ENCODE data around the gene GBA2.

GBA2 gene

DNA sequence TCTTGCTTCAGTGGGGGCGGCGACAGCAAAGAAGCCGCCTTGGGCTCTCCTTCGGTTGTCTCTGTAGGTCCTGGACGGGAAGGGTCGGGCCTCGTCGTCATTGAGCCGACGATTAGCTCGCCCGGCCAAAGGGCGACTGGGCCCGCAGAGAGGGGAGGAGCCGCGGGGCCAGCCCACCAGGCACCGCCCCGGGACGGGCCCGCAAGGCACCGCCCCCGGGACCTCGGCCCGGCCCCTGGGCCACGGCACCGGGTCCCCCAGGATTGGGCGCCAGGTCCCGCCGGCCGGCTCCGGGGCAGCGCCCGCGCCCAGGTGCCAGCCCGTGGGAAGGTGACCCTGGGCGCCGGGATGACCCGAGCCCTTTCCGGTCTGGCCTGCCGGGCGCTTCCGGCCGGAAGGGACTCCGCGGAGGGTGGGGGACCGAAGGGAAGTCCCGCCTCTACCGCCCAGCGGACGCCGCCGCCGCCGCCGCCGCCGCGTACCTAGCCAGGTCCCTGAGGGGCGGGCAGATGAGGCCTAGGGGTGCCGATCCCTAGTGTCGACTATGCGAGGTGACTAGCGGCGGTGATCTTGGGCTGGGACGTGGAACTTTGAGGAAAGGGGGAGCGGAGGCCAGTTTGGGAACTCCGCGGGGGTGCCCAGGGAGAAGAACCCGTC lies at the start of gene GBA2, which contains the start of gene RGP1:
Gene GBA2, minus strand, starts transcription at position 371 of the 657 bp plus-strand sequence. CDS start 524 bp downstream, outside the sequence.
Gene RGP1, plus strand, starts transcription at position 430 of the 657 bp plus-strand sequence. CDS start 469 bp downstream, outside the sequence.
- DNase-seq (ENCODE audit: low read depth in 2 of 2) = peak; percentile 68 to 71

DNA sequence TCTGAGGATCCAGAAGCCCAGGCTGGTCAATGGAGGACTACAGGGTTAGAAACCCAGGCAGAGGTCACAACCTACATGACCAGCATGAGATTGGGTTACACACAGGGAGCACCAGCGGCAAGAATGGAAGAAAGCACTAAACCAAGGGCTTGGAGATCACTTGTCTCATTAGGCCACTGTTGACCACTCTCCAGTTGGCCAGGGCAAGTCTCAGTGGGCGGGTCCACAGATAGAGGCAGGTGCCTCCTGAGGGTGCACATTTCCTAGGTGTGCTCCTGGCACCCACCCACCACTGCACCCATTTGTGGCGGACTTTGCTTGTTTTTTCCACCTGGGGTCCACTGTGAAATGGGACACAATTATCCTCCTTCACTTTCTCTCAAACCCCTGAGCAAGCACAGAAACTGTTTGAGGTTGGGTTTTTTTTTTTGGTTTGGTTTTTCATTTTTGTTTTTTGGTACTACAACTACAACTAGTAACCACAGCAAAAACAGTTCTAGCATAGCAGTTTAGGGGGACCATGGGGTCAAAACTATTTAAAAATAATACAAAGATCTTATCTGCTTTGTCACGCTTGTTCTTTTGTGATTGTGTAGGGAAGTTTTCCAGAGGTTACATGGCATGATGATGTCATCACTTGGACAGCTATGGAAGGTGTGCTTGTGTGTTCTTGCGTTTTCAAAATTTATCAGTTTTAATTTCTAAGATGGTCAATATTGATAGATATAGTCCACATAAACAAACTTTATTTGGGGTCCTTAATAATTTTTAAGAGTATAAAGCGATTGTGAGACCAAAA lies 48.5 kb upstream of the GBA2 start:
- no peak for DNase-seq (ENCODE audit: low read depth in 2 of 2)

GRCh38 chr9:35795695-35796094 lies 46.7 kb upstream of the GBA2 start:
- no peak for DNase-seq (ENCODE audit: low read depth in 2 of 2)

DNA sequence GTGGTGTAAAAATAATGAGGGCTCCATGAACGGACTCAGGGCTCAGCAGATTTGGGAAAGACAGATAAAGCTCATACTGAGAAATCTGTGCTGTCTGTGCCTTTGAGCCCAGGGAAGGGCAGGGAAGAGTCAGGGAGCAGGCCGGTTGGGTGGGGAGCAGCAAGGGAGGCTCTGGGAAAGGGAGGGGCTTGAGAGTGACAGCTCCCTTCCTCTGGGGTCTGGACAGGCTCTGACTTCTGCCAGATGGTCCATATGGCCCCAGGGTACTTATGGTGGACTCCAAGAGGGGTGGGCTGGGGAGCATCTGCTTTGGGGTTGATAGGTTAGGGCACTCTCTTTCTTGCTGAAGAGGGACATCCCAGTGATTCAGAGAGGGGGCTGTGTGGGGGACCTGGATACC lies 44.4 kb upstream of the GBA2 start:
- DNase-seq (ENCODE audit: low read depth in 2 of 2) = no peak

DNA sequence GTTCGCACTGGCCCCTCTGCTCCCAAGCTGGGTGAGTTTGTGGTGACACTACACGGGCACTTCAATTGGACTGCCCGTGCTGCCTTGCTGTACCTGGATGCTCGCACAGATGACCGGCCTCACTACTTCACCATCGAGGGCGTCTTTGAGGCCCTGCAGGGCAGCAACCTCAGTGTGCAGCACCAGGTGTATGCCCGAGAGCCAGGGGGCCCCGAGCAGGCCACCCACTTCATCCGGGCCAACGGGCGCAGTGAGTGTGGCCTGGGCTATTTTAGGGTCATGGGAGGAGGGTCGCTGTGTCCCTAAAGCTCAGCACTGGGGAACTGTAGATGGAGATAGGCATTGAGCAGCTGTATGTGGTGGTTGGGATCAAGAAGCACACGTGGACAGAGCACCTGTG lies 43.8 kb upstream of the GBA2 start:
- no peak for DNase-seq (ENCODE audit: low read depth in 2 of 2)

- no peak for DNase-seq (ENCODE audit: low read depth in 2 of 2)
These were observed 43.2 kb upstream of the GBA2 start for GRCh38 chr9:35792024-35792813.

DNA sequence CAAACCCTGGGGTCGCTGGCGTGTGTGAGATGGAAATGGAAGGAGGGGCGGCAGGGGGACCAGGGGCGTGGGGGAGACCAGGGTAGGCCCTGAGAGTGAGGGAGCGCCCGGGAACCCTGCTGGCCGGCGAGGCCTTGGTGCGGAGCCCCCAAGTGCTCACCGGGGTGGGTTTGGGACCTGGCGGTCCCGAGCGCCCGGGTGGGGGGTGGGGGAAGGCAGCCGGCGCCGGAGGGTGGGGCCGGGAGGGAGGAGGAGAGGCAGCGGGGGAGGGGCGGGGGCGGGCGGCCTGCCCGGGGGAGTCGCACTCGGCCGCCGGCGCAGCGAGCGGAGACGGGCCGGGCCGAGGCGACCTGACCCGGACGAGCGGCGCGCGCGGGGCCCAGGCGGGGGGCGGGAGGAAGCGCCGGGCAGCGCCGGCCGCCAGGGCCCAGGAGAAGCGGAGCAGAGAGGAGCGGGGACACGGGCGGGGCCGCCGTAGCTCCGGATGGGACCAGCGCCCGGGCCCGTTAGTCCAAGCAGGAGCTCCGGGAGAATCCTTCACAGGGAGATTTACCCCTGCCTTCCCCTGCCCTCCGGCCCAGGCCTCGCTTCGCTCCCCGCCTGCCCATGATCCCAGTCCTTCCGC lies 42.4 kb upstream of the GBA2 start, which contains the start of gene NPR2:
Gene NPR2, plus strand, starts transcription at position 295 of the 625 bp plus-strand sequence. CDS start 818 bp downstream, outside the sequence.
- DNase-seq (ENCODE audit: low read depth in 2 of 2) = no peak

DNA sequence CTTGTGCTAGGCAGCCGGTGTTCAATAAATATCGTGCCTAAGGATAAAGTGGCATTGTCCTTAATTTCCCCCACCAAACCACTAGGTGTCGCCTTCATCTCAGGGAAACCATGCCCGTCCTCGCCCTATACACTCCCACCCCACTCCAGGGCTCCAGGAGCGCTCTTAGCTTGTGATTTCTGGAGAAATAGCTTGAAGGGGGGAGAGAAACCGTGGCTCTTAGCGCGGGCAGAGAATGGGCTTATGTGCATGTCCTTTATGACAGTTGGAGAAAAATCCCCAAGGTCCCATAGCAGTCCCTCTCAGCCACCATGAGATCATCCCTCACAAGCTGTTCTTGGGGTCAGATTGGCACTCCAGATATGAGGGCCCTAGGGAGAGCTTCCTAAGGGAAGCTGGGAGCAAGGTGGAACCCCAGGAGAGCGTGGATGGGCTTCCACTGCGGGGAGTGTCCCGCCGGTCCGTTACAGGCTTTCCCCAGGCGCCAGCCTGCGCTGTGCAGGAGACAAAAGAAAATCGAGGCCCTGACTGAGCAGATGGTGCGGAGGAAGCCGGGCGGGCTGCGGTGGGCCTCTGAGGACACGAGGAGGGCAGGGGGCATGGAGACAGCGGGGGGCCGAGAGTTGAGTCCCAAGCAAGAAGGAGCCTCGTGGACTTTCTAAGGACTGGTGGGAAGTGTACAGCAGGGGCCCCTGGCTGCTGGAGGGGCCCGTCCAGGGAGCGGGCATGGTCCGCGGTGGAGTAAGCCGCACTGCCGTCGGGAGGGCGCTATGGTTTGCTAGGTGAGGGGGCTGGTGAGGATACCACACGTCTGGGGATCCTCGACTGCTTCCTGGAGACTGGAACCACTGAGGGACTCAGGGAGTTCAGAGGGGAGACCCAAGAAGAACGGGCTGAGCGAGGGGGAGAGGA lies 41.6 kb upstream of the GBA2 start:
- DNase-seq (ENCODE audit: low read depth in 2 of 2) = peak; percentile 4 to 9

DNA sequence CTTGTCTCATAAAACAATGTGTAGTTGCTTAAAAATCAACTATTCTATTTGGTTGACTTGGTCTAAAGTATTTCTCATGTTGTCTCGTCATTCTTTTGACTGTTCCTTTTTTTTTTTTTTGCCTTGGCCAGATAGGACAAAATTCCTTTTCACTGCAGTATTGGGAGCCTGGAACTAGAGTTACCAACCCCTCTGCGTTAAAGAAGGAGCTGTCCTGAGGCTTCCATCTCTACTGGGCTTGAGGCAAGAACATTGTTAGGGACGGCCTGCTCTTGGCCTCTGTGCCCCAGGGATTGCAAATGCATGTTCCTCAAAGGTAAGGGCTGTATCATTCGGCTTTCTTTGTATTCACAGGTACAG lies 41.0 kb upstream of the GBA2 start:
- DNase-seq (ENCODE audit: low read depth in 2 of 2) = no peak

GRCh38 chr9:35789541-35789940 lies 40.5 kb upstream of the GBA2 start:
- no peak for DNase-seq (ENCODE audit: low read depth in 2 of 2)

DNA sequence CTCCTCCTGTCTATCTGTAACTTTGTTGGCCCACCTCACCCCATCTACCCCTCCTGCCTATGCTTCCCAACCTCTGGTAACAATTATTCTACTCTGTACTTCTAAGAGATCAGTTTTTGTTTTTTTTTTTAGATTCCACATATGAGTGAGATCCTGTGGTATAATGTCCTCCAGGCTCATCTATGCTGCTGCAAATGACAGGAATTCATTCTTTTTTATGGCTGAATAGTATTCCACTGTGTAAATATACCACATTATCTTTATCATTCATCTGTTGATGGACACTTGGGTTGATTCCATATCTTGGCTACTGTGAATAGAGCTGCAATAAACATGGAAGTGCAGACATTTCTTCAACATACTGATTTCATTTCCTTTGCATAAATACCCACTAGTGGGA lies 34.4 kb upstream of the GBA2 start:
- DNase-seq (ENCODE audit: low read depth in 2 of 2) = no peak

DNA sequence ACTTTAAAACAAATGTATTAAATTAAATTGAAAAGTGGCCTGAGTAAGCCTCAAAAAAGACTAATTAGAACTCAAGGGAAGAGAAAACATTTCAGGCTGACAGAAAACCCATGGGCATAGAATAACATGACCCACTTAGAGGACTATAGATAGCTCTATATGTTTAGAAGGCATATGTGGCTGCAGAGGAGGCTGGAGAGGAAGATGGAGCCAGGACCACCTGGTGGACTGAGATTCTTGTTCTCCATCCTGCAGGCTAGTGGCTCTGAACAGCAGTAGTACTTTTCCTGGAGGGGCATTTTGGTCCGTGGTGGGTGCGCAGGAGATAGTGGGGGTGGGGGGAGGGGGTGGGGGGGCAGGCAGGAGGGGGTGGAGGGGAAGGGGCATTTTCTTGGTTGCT lies 32.0 kb upstream of the GBA2 start:
- DNase-seq (ENCODE audit: low read depth in 2 of 2) = no peak

DNA sequence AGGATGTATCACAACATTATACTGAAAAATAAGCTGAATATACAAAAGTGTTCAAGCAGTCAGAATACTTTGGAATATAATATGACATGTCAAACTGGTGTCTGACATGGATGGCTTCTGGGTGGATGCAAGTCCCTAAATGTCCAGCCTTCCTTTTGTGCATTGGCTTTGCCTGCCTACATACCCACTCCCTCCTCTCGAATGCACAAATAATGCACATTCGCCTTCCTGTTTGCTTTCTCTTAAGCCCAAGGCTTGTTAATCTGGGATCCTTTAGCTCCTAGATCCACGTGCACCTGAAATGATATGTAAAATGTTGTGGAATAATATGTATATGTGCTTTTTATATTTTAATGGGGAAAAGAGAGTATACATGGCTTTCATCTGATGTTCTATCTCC lies 29.5 kb upstream of the GBA2 start:
- DNase-seq (ENCODE audit: low read depth in 2 of 2) = no peak

DNA sequence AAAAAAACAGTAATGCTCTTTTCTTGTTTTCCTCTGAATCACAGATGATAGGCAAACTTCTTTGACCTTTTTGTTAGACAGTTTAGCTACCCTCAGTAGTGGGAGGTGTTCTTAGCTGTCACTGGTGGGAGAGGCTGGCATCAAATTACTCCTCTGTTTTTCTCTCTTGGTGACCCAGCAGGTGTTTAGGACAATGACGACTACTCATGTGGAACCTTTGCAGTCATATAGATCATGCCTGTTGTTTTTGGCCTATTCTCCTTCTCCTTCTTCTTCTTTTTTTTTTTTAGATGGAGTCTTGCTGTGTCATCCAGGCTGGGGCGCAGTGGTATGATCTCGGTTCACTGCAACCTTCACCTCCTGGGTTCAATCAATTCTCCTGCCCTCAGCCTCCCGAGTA lies 27.0 kb upstream of the GBA2 start:
- DNase-seq (ENCODE audit: low read depth in 2 of 2) = no peak

GRCh38 chr9:35774907-35775635 lies 26.0 kb upstream of the GBA2 start:
- DNase-seq (ENCODE audit: low read depth in 2 of 2) = no peak

GRCh38 chr9:35771943-35772342 lies 22.9 kb upstream of the GBA2 start:
- no peak for DNase-seq (ENCODE audit: low read depth in 2 of 2)

DNA sequence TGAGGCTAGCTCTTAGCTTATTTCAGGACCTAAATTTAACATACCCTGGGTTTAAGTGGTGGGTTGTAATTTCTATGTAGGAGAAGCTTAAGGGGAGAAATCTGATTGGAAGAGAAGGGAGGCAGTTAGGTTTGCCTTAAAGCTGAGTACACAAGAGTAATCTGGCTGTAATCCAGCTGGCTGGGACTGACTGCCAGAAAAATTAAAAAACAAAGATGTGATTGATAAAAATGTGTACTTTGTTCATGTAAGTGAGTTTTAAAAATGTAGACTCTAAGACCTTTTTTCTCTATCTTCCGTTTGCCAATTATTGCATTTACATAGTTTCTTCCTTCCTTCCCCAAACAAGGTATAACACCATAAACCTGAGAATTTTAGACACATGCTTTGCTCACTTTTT lies 22.5 kb upstream of the GBA2 start:
- DNase-seq (ENCODE audit: low read depth in 2 of 2) = no peak

- no peak for DNase-seq (ENCODE audit: low read depth in 2 of 2)
These were observed 22.0 kb upstream of the GBA2 start for GRCh38 chr9:35771075-35771433.

DNA sequence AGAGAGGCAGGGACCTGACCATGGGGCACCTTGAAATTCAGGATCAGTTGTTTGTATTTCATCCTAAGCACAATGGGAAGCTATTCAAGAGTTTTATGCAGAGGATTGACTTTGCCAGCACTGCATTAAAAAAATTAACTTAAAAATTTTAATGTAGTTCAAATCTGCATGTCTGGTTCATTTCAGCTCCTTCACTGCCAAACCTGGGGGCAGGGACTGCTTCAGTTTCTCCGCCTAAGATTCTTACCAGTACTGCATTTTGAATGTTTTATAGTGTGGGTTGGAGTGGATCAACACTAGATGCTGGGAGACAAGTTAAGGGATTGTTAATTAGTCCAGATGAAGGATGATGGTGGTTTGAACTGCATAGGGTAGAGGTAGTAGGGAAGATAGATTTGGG lies 20.7 kb upstream of the GBA2 start:
- DNase-seq (ENCODE audit: low read depth in 2 of 2) = no peak

- DNase-seq (ENCODE audit: low read depth in 2 of 2) = no peak
These were observed 18.4 kb upstream of the GBA2 start for GRCh38 chr9:35767458-35767857.
